Dermis microvascular lymphatic vessel endothelial cell (primary cell): Measurements from ENCODE around the gene C2orf49. TPM values are rescaled to one million over a fixed set of nuclear protein-coding genes. Genes with fewer than 3 reads are reported as not detected.
"Not testable (repeated sequence)": the region's sequence is repeated elsewhere in the genome, so short reads cannot be mapped to it uniquely, and the experiment has no call there.

ENCODE experiments used
- DNase-seq, 2 donors: peaks; one replicate each; pipeline versions ENCODE4 v3.0.0 to v3.0.0-alpha.2; 2010; ENCODE audit warnings: low read depth in 2 of 2
- total RNA-seq: library from RNA; depleted of rRNA; stranded (reverse); fragments of >200 nt; gene quantifications from 2 replicates; pipeline ENCODE4 v1.2.1, GENCODE V29; 2014

Gene C2orf49
- total RNA-seq, 1 donor from 2014 or later: 10.3 TPM

DNA sequence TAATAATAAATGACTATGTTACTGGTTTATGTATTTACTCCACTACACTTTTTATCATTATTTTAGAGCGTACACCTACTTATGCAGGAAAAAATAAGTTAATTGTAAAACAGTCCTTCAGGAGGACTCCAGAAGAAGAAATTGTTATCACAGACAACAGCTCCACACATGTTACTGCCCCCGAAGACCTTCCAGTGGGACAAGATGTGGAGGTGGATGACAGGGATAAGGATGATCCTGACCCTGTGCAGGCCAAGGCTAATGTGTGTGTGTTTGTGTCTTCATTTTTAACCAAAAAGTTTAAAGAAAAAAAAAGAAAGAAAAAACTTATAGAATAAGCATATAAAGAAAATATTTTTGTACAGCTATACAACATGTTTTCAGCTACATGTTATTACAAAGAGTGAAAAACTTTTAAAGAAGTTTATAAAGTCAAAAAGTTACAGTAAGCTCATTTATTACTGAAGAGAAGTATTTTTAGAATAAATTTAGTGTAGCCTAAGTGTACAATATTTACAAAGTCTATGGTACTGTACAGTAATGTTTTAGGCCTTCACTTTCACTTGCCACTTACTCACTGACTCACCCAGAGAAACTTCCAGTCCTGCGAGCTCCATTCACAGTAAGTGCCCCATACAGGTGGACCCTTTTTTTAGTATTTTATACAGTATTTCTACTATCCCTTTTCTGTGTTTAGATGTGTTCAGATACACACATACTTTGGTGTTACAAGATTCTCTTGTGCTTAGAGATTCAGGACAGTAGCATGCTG lies 15.3 kb upstream of the C2orf49 start:
- DNase-seq: no peak

DNA sequence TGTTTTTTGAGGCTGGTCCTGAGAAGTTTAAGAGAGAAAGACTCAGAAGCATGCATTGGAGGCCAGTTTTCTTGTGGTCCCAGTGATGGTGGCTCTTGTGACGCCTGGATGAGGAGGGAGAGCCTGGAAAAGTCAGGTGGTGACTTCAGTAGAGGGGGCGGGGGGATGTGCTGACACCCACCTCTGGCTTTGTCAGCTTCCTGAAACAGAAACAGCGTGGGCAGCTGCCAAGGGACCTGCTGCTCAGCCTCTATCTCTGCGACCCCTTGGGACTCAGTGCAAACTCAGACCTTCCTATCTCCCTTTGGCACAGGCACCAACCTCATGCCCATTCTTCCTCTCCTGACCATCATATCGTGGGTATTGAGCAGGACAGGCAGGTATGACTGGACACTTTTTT lies 14.2 kb upstream of the C2orf49 start:
- DNase-seq: peak; percentile 30 to 69

DNA sequence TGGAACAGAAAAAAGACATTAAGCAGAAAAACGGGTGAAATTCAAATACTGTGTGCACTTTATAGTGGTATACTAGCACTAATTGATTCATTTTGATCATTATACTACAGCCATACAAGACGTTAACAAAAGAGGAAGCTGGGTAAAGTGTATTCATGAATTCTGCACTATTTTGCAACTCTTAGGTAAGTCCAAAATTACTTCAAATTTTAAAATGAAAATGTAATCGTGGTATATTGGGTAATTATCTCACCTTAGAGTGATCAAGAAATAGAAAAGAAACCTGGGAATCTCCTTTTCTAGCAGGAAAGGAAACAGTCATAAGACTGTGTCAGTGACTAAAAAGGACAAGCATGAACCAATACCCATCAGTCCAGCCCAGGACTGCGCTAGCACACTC lies 13.2 kb upstream of the C2orf49 start:
- DNase-seq: no peak

DNA sequence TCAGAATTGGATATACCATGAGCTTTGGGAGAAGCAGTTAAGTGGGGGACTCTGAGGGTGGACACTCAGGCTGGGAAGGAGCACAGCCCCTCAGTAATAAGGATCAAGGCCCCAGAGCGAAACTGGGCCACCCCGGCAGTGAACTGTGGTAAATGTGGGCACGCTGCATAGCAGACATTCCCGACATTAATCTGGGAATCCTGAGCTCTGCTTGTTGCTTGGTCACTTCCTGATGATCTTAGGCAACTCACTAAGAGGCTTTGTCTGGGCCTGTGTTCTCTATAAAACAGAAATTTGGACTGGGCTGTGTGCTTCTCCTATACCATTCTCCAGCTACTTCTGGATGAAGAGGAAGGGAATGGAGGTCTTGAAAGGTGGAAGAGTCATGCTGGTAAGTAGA lies 12.6 kb upstream of the C2orf49 start:
- peak; percentile 45 to 66 for DNase-seq

DNA sequence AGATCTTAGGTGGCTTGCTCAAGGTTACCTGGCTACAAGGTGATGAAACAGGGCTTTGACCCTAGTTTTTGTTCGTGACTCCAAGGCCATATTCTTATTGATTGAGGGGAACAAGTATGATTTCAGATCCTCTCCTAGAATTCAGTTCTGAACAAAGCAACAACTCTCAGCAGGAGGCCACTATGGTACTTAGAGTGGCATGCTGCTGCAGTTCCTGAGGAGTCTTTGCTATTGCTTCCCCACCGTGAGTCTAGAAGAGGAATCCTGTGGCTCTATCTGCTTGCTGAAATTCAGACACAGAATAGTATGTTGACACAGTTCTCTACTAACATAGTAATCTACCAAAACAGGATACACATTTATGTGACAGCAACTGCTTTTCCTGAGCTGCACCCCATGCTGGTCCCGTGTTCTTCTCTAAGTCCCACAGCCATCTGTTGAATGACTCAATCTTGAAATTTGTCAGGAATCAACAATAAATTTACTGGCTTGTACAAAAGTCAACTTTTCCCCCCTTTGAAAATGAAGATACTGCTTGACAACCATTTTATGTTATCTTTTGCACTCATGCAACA lies 11.9 kb upstream of the C2orf49 start:
- peak; percentile 96 to 99 for DNase-seq

- DNase-seq: not testable (repeated sequence)
These were observed 10.1 kb upstream of the C2orf49 start for GRCh38 chr2:105327271-105327670.

DNA sequence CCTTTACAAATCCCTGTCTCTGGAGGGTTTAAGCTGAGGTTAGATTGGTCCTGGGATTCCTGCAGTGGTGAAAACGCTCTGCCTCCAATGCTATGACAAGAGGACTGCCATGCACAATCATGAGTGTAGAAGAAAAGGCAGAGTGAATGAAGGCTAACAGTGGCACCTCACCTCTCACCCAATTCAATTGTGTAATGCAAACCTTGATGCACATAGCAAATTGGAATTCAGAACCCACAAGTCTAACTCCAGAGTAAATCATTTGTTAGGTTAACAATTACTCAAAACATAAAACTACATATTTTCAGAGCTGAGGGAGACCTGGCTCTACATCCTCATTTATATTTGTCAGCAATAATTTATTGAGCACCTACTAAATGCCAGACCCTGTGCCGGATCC lies 9.7 kb upstream of the C2orf49 start:
- no peak for DNase-seq

GRCh38 chr2:105328281-105329196 lies 8.8 kb upstream of the C2orf49 start:
- peak; percentile 78 to 90 for DNase-seq

GRCh38 chr2:105329197-105329554 lies 8.2 kb upstream of the C2orf49 start:
- DNase-seq: peak in 1 of 2 donors; percentile 23

- peak in 1 of 2 donors; percentile 69 for DNase-seq
These were observed 7.5 kb upstream of the C2orf49 start, which contains the start of gene TGFBRAP1 for GRCh38 chr2:105329561-105330495. TSS of gene TGFBRAP1 (minus strand) at chr2:105329735. CDS start at chr2:105308301, 21,434 bp downstream.

DNA sequence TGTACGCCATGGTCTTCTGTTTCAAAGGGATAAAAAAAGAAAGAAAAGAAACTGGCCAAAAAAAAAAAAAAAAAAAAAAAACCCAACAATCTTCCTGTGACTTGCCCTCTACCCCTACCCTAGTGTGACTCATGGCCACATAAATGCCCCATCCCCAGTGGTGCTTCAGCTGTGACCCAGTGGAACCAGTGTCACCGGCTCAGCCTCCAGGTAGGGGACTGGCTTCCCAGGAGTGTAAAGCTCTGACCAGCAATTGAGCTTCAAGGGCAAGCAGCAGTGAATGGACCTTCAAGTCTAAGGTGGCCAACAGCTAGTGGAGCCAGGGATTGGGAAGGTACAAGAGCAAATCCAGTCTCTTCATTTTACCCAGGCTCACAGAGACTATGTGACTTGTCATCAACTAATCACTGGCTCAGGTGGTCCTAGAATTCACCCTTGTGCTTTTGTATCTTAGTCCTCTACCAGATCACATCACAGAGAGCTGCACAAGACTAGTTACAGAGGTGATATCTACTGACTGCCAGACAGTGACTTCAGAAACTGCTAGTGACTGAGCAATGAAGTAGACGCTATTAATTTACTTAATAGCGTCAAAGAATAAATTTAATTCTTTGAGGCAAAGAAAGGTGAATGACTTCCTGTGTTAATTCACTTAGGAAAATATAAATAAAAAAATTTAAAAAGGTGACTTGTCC lies 6.5 kb upstream of the C2orf49 start:
- DNase-seq: no peak

- no peak for DNase-seq
These were observed 3.1 kb upstream of the C2orf49 start for GRCh38 chr2:105334211-105334610.

- DNase-seq: no peak
These were observed 1.9 kb upstream of the C2orf49 start for GRCh38 chr2:105335469-105335868.

GRCh38 chr2:105336786-105337121 lies 586 bp upstream of the C2orf49 start:
- DNase-seq: no peak

DNA sequence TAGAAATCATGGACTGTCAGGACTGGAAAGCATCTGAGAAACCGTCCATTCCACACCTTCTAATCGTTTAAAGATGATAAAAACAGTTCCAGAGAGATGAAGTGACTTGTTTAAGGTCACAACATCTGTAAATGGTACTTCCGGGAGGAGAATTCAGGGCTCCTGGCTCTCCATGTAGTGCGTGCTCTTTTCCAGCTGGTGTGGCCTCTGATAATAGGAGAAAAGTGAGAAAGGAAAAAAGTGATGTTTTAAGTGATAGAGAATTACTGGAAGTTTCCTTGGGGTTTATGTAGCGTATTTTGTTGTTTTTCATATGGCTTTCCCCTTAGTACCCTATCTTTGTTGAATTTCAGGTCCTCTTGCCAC lies 663 bp downstream of the C2orf49 start:
- DNase-seq: no peak

DNA sequence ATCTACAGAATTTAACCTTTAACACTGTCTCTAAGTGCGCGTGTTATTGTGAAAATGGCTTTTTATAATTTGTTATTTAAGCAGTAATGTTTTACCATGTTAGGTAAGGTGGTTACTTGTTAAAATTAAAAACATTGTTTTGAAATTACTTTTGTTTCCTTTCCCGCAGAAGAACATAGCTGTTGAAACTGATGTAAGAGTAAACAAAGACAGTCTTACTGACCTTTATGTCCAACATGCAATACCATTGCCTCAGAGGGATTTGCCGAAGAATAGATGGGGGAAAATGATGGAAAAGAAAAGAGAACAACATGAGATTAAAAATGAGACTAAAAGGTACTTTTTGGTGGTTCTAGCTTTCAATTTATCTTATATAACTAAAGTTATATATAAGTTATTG lies 2.1 kb downstream of the C2orf49 start:
- DNase-seq: no peak

- DNase-seq: peak; percentile 39 to 65
These were observed 7.5 kb downstream of the C2orf49 start for GRCh38 chr2:105344704-105345345.

DNA sequence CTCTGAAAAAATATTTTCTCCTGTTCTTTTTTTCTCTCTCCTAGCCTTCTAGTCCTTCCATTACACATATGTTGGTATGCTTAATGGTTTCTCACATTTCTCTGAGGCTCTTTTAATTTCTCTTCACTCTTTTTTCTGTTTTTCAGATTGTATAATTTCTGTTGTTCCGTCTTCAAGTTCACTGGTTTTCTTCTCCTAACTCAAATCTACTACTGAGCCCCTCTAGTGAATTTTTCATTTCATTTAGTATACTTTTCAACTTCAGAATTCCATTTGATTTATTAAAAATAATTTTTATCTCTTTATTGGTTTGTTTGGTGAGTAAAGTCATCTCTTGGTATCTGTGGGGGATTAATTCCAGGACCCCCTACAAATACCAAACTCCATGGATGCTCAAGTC lies 19.8 kb downstream of the C2orf49 start:
- no peak for DNase-seq

GRCh38 chr2:105358593-105358992 lies 21.3 kb downstream of the C2orf49 start:
- no peak for DNase-seq
